HG03097 (cell line): ENCODE measurements around the gene SPAG8.

Experiments
- ATAC-seq: cut with Tn5 transposase; IDR thresholded peaks from one replicate; pipeline ENCODE4 v1.9.1; 2021; ENCODE audit not compliant: unreplicated experiment, low FRiP score

SPAG8 gene

GRCh38 chr9:35840881-35841644, 29.0 kb upstream of the SPAG8 start:
- no peak for ATAC-seq

GRCh38 chr9:35839926-35840325, 27.9 kb upstream of the SPAG8 start:
- no peak for ATAC-seq

GRCh38 chr9:35836595-35836994, 24.5 kb upstream of the SPAG8 start:
- ATAC-seq = no peak

GRCh38 chr9:35835766-35836165, 23.7 kb upstream of the SPAG8 start:
- ATAC-seq = no peak

- ATAC-seq = no peak
These were observed 23.2 kb upstream of the SPAG8 start for GRCh38 chr9:35835216-35835632.

GRCh38 chr9:35834260-35835215, 22.5 kb upstream of the SPAG8 start:
- ATAC-seq = no peak

- ATAC-seq = no peak
These were observed 20.8 kb upstream of the SPAG8 start for GRCh38 chr9:35832814-35833213.

- no peak for ATAC-seq
These were observed 19.0 kb upstream of the SPAG8 start for GRCh38 chr9:35831040-35831439.

GRCh38 chr9:35829764-35830096, 17.7 kb upstream of the SPAG8 start:
- no peak for ATAC-seq

- ATAC-seq = peak; percentile 57
These were observed 17.2 kb upstream of the SPAG8 start, which contains the start of gene TMEM8B for GRCh38 chr9:35829084-35829763. TMEM8B (plus strand) TSS chr9:35829228; CDS start chr9:35829448, 220 bp downstream.

- ATAC-seq = peak; percentile 15
These were observed 16.6 kb upstream of the SPAG8 start, which contains the start of gene FAM221B for GRCh38 chr9:35828716-35829083. FAM221B (minus strand) TSS chr9:35828732; CDS start chr9:35826161, 2,571 bp downstream.

GRCh38 chr9:35827486-35827885, 15.4 kb upstream of the SPAG8 start:
- ATAC-seq = no peak

GRCh38 chr9:35826071-35826701, 14.1 kb upstream of the SPAG8 start:
- no peak for ATAC-seq

- ATAC-seq = no peak
These were observed 10.9 kb upstream of the SPAG8 start for GRCh38 chr9:35822926-35823325.

- ATAC-seq = no peak
These were observed 8.0 kb upstream of the SPAG8 start for GRCh38 chr9:35820076-35820475.

- ATAC-seq = no peak
These were observed 6.3 kb upstream of the SPAG8 start for GRCh38 chr9:35818341-35818740.

GRCh38 chr9:35816708-35817107, 4.6 kb upstream of the SPAG8 start:
- ATAC-seq = no peak

GRCh38 chr9:35814841-35815543, 2.9 kb upstream of the SPAG8 start, which contains the start of gene HINT2:
HINT2 (minus strand) TSS chr9:35815042; CDS start chr9:35814979, 63 bp downstream.
- ATAC-seq = peak; percentile 60

GRCh38 chr9:35814106-35814840, 2.2 kb upstream of the SPAG8 start:
- ATAC-seq = peak; percentile 24
